Subcutaneous adipose tissue (tissue), 4 donors: Measurements from ENCODE around the gene TRPC4AP. TPM values are rescaled to one million over a fixed set of nuclear protein-coding genes. Genes with fewer than 3 reads are reported as not detected.

ENCODE experiments used
- CTCF ChIP-seq: fragments of 450-650 bp; IDR thresholded peaks from one replicate; pipeline ENCODE4 v1.5.1; 2016; ENCODE audit warnings: low read depth, mild to moderate bottlenecking, control low read depth, antibody characterized with exemption, moderate library complexity
- total RNA-seq, 4 donors: library from RNA; depleted of rRNA; stranded (reverse); fragments of >200 nt; gene quantifications; one replicate each; pipeline ENCODE4 v1.1.0, GENCODE V29; 2016

The TRPC4AP gene
- total RNA-seq, 4 donors from 2014 or later: 76.6 to 112 (median 78.5) TPM

DNA sequence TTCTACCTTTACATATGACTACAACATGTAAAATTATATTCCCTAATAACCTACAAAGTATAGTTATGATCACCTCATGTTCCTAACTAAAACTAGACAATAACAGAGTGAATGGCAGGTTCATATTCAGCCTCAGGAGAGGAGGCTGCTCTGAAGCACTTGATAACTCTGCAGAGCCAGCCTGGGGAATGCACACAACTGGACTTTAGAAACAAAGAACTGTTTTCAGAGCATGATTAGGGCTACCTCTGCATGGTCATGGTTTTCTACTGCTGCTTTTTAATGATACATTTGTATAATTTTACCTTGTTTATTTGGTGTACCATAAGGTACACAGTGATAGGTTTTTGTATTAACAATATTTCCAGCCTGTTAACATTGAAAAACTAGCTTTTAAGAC, 50.3 kb downstream of the TRPC4AP start:
- no peak for TF ChIP-seq CTCF

GRCh38 chr20:35040646-35041045, 52.0 kb downstream of the TRPC4AP start:
- no peak for TF ChIP-seq CTCF

DNA sequence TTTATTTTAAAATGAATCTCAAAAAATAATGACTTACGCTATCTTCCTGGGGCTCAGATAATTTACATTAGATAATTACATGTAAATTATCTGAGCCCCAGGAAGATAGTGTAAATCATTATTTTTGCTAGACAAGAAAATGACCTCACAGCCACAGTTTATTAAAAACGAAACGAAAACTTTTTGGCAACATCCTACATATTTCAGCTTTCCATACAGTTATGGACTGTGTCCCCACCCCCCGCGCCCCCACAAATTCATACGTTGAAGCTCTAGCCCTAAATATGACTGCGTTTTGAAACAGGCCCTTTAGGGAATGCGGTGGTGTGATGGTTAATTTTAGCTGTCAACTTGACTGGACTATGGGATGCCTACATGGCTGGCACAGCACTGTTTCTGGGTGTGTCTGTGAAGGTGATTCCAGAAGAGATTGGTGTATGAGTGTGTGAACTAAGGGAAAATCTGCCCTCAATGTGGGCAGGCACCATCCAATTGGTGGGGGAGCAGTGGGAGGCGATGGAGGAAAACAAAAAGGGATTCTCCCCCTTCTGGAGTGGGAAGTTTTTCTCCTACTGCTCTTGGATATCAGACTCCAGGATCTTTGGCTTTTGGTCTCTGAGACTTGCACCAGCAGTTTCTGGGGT, 52.6 kb downstream of the TRPC4AP start:
- no peak for TF ChIP-seq CTCF

DNA sequence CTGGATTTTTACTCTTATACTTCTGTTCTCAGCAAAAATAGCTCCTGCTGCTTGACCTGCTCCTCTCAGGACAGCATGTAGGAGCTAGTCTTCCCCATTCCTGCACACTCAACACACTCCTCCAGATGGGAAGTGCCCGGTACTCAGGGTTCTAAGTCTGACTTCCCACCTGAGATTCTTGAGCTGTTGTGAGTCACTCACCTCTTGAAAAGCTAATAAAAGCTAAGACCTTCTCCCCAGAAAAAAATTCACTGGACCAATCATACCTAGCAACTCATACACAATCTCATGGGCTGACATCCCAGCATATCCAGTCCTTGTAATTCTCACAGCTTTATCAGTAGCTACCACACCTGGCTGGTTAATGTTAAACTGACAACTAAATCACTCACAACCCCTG, 53.5 kb downstream of the TRPC4AP start:
- no peak for TF ChIP-seq CTCF

DNA sequence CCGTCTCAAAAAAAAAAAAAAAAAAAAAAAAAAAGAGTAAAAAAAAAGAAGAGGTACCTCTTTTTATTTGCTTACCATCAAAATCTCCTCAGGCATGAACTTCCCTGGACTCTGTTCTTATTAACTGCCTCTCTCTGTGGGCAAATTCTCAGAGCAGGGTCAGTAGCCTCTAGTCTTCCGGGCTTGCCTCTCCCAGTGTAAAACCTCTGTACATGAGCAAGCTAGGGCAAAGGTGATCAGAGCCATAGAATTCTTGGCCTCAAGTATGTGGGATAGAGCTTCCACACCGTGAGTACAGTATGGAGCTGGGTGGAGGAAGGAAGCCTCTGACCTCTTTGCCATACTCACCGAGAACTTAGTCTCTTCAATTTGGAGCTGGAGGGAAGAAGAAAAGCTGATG, 58.5 kb downstream of the TRPC4AP start:
- no peak for TF ChIP-seq CTCF

DNA sequence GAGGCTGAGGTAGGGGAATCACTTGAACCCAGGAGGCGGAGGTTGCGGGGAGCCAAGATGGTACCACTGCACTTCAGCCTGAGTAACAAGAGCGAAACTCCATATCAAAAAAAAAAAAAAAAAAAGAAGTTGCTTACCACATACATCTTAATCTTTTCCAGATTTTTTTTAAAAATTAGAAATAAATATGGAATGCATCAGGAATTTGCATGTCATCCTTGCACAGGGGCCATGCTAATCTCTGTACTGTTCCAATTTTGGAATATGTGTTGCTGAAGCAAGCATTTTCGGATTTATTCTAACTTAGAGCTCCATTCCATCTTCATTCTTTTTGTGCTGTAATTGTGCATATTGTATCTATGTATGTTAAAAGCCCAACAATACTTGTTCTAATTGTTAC, 62.5 kb downstream of the TRPC4AP start:
- no peak for TF ChIP-seq CTCF

- TF ChIP-seq CTCF: no peak
Measured at GRCh38 chr20:35027301-35027700, 65.3 kb downstream of the TRPC4AP start.
